NCI-H510A (cell line): ENCODE data around the gene ZBTB7C.

Experiments used
- DNase-seq: peaks from one replicate; lab custom pipeline; 2025; lab: John Stamatoyannopoulos, UW

The ZBTB7C gene

GRCh38 chr18:48216639-48217257 is 192.4 kb downstream of the ZBTB7C start:
- DNase-seq, result peak; percentile 68

GRCh38 chr18:48215876-48216638 is 193.1 kb downstream of the ZBTB7C start:
- DNase-seq, result no peak

GRCh38 chr18:48213791-48214190 is 195.4 kb downstream of the ZBTB7C start:
- no peak for DNase-seq

GRCh38 chr18:48208432-48209140 is 200.6 kb downstream of the ZBTB7C start:
- DNase-seq, result no peak

- DNase-seq, result no peak
Measured at GRCh38 chr18:48207733-48208132, 201.4 kb downstream of the ZBTB7C start.

GRCh38 chr18:48206887-48207286 is 202.3 kb downstream of the ZBTB7C start:
- no peak for DNase-seq

GRCh38 chr18:48203961-48204666 is 205.1 kb downstream of the ZBTB7C start:
- no peak for DNase-seq

GRCh38 chr18:48203288-48203945 is 205.8 kb downstream of the ZBTB7C start:
- no peak for DNase-seq

- DNase-seq, result no peak
Measured at GRCh38 chr18:48202350-48203260, 206.6 kb downstream of the ZBTB7C start.

GRCh38 chr18:48202006-48202348 is 207.2 kb downstream of the ZBTB7C start:
- DNase-seq, result no peak

GRCh38 chr18:48201337-48202005 is 207.7 kb downstream of the ZBTB7C start:
- DNase-seq, result no peak

- DNase-seq, result peak; percentile 47
Measured at GRCh38 chr18:48200631-48201336, 208.4 kb downstream of the ZBTB7C start.

GRCh38 chr18:48199399-48199798 is 209.8 kb downstream of the ZBTB7C start:
- no peak for DNase-seq

- DNase-seq, result no peak
Measured at GRCh38 chr18:48197819-48198218, 211.4 kb downstream of the ZBTB7C start.

- DNase-seq, result no peak
Measured at GRCh38 chr18:48195787-48196186, 213.4 kb downstream of the ZBTB7C start.

GRCh38 chr18:48194591-48195181 is 214.5 kb downstream of the ZBTB7C start:
- DNase-seq, result no peak

- DNase-seq, result no peak
Measured at GRCh38 chr18:48193521-48194492, 215.4 kb downstream of the ZBTB7C start.

- no peak for DNase-seq
Measured at GRCh38 chr18:48192542-48192941, 216.6 kb downstream of the ZBTB7C start.
